GM18505 (cell line): ENCODE measurements around the gene TACC2.

ENCODE experiments used
- ATAC-seq: cut with Tn5 transposase; IDR thresholded peaks from one replicate; pipeline ENCODE4 v1.9.1; 2021; ENCODE audit not compliant: unreplicated experiment
- POLR2A ChIP-seq: IDR thresholded peaks from 4 replicates; pipeline ENCODE4 v1.6.1; 2011; ENCODE audit warnings: borderline replicate concordance; ENCODE audit not compliant: insufficient read depth, insufficient read length; ENCODE audit errors: extremely low read depth

Gene TACC2

GRCh38 chr10:122298598-122299301 is 309.8 kb downstream of the TACC2 start:
- TF ChIP-seq POLR2A: no peak
- no peak for ATAC-seq

GRCh38 chr10:122299423-122300075 is 310.6 kb downstream of the TACC2 start:
- no peak for ATAC-seq
- TF ChIP-seq POLR2A: no peak

GRCh38 chr10:122301055-122301810 is 312.3 kb downstream of the TACC2 start:
- TF ChIP-seq POLR2A: no peak
- no peak for ATAC-seq

- no peak for ATAC-seq
- no peak for TF ChIP-seq POLR2A
Measured at GRCh38 chr10:122301811-122302115, 312.8 kb downstream of the TACC2 start.

- ATAC-seq: no peak
- no peak for TF ChIP-seq POLR2A
Measured at GRCh38 chr10:122302315-122302714, 313.4 kb downstream of the TACC2 start.

GRCh38 chr10:122303271-122304053 is 314.5 kb downstream of the TACC2 start:
- no peak for ATAC-seq
- TF ChIP-seq POLR2A: no peak
